Calu3 (cell line): ENCODE measurements around the gene USP48. TPM values are rescaled to one million over a fixed set of nuclear protein-coding genes. Genes with fewer than 3 reads are reported as not detected.
A peak's percentile ranks its signal among the peaks of the same experiment; 100 is the strongest.
"Not testable (repeated sequence)": the region's sequence is repeated elsewhere in the genome, so short reads cannot be mapped to it uniquely, and the experiment has no call there.

ENCODE experiments used
- BruUV-seq: library from RNA; stranded (reverse); fragments of 400-500 nt; replicated peaks from 2 replicates; lab custom pipeline; 2021; lab: Mats Ljungman, UMichigan
- CTCF ChIA-PET: fragments of 300-600 bp; sonication (Branson Sonifier 250); formaldehyde crosslinking; loops from one replicate; lab custom pipeline; 2022; ENCODE audit warnings: antibody characterized with exemption; lab: Charles Lee
- DNase-seq: peaks from one replicate; pipeline ENCODE4 v3.0.0; 2022
- H3K27ac Mint-ChIP-seq: one replicate; pipeline ENCODE4 v1.8.0; 2022; ENCODE audit warnings: mixed read lengths; ENCODE audit not compliant: unreplicated experiment
- H3K27me3 Mint-ChIP-seq: one replicate; pipeline ENCODE4 v1.8.0; 2022; ENCODE audit warnings: mixed read lengths; ENCODE audit not compliant: unreplicated experiment
- H3K36me3 Mint-ChIP-seq: one replicate; pipeline ENCODE4 v1.8.0; 2022; ENCODE audit warnings: mild to moderate bottlenecking, moderate library complexity, mixed read lengths; ENCODE audit not compliant: insufficient read depth, unreplicated experiment
- H3K4me1 Mint-ChIP-seq: one replicate; pipeline ENCODE4 v1.8.0; 2022; ENCODE audit warnings: mild to moderate bottlenecking, low read depth, mixed read lengths; ENCODE audit not compliant: unreplicated experiment
- H3K4me3 Mint-ChIP-seq: one replicate; pipeline ENCODE4 v1.8.0; 2022; ENCODE audit warnings: mild to moderate bottlenecking, low read depth, moderate library complexity, mixed read lengths; ENCODE audit not compliant: unreplicated experiment
- H3K9me3 Mint-ChIP-seq: one replicate; pipeline ENCODE4 v1.8.0; 2022; ENCODE audit warnings: low read depth, mixed read lengths; ENCODE audit not compliant: unreplicated experiment
- CTCF ChIP-seq: fragments of 200-600 bp; IDR thresholded peaks from one replicate; pipeline ENCODE4 v1.8.0; 2022; ENCODE audit warnings: antibody characterized with exemption; ENCODE audit not compliant: unreplicated experiment
- intact Hi-C: fragments of 100-400 bp; cut with micrococcal nuclease; formaldehyde crosslinking; loops from one replicate; pipeline ENCODE4 v1.10.0; 2022; ENCODE audit not compliant: unreplicated experiment
- total RNA-seq: library from RNA; stranded (reverse); gene quantifications from 2 replicates; pipeline ENCODE4 v1.2.3, GENCODE V29; 2022

USP48 gene
- total RNA-seq, 1 experiment from 2014 or later, result 56.6 TPM

- no peaks in the 10 kb centered on the region for H3K9me3 Mint-ChIP-seq
- H3K4me1 Mint-ChIP-seq, result no peaks in the 10 kb centered on the region
- no peaks in the 10 kb centered on the region for H3K27me3 Mint-ChIP-seq
- no peak for TF ChIP-seq CTCF
- no peak overlapping the region for H3K27ac Mint-ChIP-seq
- no peak for DNase-seq
- H3K4me3 Mint-ChIP-seq, result no peak overlapping the region
- BruUV-seq, result no TSS peak
- H3K36me3 Mint-ChIP-seq, result peaks cover 53% of the 10 kb centered on the region
- CTCF ChIA-PET, result no interaction called here
- intact Hi-C loops, result no loop called here
Observed at GRCh38 chr1:21829294-21829693, 46.3 kb upstream of the USP48 start.

- Mint-ChIP-seq H3K27ac (no peak overlapping the region), H3K4me3 (no peak overlapping the region), H3K36me3 (peaks cover 53% of the 10 kb centered on the region), H3K4me1 (no peaks in the 10 kb centered on the region), H3K27me3 (no peaks in the 10 kb centered on the region), H3K9me3 (no peaks in the 10 kb centered on the region)
- BruUV-seq, result TSS peak; percentile 15
- no peak for TF ChIP-seq CTCF
- CTCF ChIA-PET, result no interaction called here
- DNase-seq, result no peak
- intact Hi-C loops, result no loop called here
Observed at GRCh38 chr1:21828506-21829210, 45.7 kb upstream of the USP48 start.

- H3K27ac Mint-ChIP-seq, result no peak overlapping the region
- no peak for TF ChIP-seq CTCF
- intact Hi-C loops, result no loop called here
- peaks cover 52% of the 10 kb centered on the region for H3K36me3 Mint-ChIP-seq
- H3K4me3 Mint-ChIP-seq, result no peak overlapping the region
- DNase-seq, result no peak
- BruUV-seq, result no TSS peak
- no peaks in the 10 kb centered on the region for H3K27me3 Mint-ChIP-seq
- CTCF ChIA-PET, result no interaction called here
- H3K4me1 Mint-ChIP-seq, result no peaks in the 10 kb centered on the region
- H3K9me3 Mint-ChIP-seq, result no peaks in the 10 kb centered on the region
Observed at GRCh38 chr1:21828075-21828474, 45.1 kb upstream of the USP48 start.

DNA sequence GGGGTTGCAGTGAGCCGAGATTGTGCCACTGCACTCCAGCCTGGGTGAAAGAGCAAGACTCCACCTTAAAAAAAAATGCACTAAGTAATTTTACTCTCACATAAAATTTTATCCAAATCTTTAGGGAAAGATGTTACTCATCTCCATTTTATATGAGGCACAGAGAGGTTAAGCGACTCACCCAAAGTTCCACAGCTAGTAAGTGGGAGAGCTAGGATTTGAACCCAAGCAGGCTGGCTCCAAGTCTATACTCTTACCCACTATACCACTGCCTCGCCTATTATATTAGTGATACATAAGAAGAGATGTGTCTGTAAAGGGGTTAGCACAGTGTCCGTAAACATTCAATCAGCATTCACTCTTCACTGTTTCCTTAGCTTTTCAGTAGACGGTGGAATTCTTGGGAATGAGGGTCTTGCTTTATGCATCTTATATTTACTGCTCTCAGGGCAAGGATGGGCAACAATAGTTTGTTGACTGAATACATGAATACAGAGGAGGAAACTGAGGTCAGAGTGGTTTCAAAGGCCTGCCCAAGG is 44.3 kb upstream of the USP48 start:
- CTCF ChIA-PET, result interaction anchor here (0.6 kb wide), 1 partner anchor 154 kb away, joined by 3 read pairs; no protein-coding TSS in a partner anchor
- Mint-ChIP-seq H3K9me3 (no peaks in the 10 kb centered on the region), H3K27me3 (no peaks in the 10 kb centered on the region), H3K4me1 (no peaks in the 10 kb centered on the region), H3K36me3 (peaks cover 44% of the 10 kb centered on the region), H3K27ac (no peak overlapping the region), H3K4me3 (no peak overlapping the region)
- BruUV-seq, result no TSS peak
- intact Hi-C loops, result no loop called here
- no peak for TF ChIP-seq CTCF
- no peak for DNase-seq

DNA sequence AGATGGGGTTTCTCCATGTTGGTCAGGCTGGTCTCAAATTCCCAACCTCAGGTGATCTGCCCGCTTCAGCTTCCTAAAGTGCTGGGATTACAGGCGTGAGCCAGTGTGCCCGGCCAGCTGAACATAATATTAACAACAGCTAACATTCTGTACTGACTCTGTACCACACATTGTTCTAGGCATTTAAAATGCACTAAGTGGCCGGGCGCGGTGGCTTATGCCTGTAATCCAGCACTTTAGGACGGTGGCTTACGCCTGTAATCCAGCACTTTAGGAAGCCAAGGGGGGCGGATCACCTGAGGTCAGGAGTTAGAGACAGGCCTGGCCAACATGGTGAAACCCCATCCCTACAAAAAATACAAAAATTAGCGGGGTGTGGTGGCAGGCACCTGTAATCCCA is 43.7 kb upstream of the USP48 start:
- DNase-seq, H3K9me3 Mint-ChIP-seq, intact Hi-C loops, BruUV-seq, H3K4me3 Mint-ChIP-seq, H3K4me1 Mint-ChIP-seq, H3K27ac Mint-ChIP-seq, H3K27me3 Mint-ChIP-seq: not testable (repeated sequence)
- H3K36me3 Mint-ChIP-seq, result peaks cover 44% of the 10 kb centered on the region
- CTCF ChIA-PET, result interaction anchor here (0.6 kb wide), 1 partner anchor 155 kb away, joined by 3 read pairs; no protein-coding TSS in a partner anchor
